ENCODE measurements around the gene KRT23. TPM values are rescaled to one million over a fixed set of nuclear protein-coding genes. Genes with fewer than 3 reads are reported as not detected.

The KRT23 gene
- total and polyA plus RNA-seq, 2 experiments from 2014 or later = not detected

DNA sequence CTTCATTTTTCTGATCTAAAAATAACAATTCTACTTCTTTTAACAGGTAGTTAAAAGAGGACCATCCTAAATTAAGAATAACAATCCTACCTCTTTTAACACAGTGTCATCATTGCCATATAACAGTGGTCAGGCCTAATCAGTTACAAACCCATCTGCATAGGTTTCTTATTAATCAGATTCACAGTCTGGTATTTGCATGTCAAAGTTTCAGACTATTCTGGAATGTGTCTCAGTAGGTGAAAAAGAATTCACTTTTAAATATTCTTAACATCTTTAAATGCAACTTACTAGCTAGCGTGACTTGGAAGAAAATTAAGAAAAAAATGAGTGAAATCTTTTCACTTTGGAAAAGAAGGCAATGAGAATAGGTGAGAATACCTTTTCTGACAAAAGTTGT, 63.6 kb downstream of the KRT23 start:
- no peak for DNase-seq (ENCODE audit: low read depth in 1 of 2, low spot score in 1 of 2)
- TF ChIP-seq, protein P1, sequence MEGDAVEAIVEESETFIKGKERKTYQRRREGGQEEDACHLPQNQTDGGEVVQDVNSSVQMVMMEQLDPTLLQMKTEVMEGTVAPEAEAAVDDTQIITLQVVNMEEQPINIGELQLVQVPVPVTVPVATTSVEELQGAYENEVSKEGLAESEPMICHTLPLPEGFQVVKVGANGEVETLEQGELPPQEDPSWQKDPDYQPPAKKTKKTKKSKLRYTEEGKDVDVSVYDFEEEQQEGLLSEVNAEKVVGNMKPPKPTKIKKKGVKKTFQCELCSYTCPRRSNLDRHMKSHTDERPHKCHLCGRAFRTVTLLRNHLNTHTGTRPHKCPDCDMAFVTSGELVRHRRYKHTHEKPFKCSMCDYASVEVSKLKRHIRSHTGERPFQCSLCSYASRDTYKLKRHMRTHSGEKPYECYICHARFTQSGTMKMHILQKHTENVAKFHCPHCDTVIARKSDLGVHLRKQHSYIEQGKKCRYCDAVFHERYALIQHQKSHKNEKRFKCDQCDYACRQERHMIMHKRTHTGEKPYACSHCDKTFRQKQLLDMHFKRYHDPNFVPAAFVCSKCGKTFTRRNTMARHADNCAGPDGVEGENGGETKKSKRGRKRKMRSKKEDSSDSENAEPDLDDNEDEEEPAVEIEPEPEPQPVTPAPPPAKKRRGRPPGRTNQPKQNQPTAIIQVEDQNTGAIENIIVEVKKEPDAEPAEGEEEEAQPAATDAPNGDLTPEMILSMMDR (IDR thresholded peaks at IDR 0.05; ENCODE audit: low read depth, low read length) = no peak

DNA sequence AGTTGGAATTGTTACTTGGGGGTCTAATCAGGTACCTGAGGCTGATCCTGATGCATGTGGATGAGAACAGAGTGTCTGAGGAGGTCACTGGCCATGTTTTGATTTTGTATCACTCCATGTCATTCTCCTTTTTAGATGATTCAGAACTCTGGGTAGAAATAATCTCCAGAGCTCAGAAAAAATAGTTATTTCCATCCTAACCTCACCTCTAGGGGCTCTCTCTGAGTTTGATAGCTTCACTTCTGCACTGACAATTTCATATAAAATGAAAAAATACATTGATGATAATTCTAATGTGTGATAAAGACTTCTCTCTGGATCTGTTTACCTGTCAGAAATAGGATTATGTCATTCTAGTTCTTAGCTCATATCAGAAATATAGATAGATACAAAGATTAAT, 64.2 kb downstream of the KRT23 start:
- H3K27ac ChIP-seq = no peak overlapping the region
- H3K4me3 ChIP-seq = no peak overlapping the region
- H3K4me1 ChIP-seq (ENCODE audit: low read depth) = no peaks in the 10 kb centered on the region
- H3K9me3 ChIP-seq (ENCODE audit: low read depth) = no peaks in the 10 kb centered on the region
- H3K27me3 ChIP-seq = no peaks in the 10 kb centered on the region
- no peaks in the 10 kb centered on the region for H3K36me3 ChIP-seq
- TF ChIP-seq, protein P1 (IDR thresholded peaks at IDR 0.05; ENCODE audit: low read depth, low read length) = no peak
- no peak for DNase-seq (ENCODE audit: low read depth in 1 of 2, low spot score in 1 of 2)

More for the DNA sequence above, 63.6 kb downstream of the KRT23 start:
- H3K4me3 ChIP-seq = no peak overlapping the region
- H3K36me3 ChIP-seq = no peaks in the 10 kb centered on the region
- H3K4me1 ChIP-seq (ENCODE audit: low read depth) = no peaks in the 10 kb centered on the region
- no peaks in the 10 kb centered on the region for H3K27me3 ChIP-seq
- no peaks in the 10 kb centered on the region for H3K9me3 ChIP-seq (ENCODE audit: low read depth)
- H3K27ac ChIP-seq = no peak overlapping the region

Other genes starting within 250 kb of the KRT23 start
Only the 30 nearest of the 33 such genes appear.
- not detected in 2 replicates for gene KRT25, start 182.3 kb downstream of the KRT23 start, total RNA-seq
- not detected in 2 replicates for gene KRT25, start 182.3 kb downstream of the KRT23 start, polyA plus RNA-seq
- not detected in 2 replicates for gene KRT26, start 165.4 kb downstream of the KRT23 start, total RNA-seq
- not detected in 2 replicates for gene KRT26, start 165.4 kb downstream of the KRT23 start, polyA plus RNA-seq
- gene KRT27, start 155.1 kb downstream of the KRT23 start, total RNA-seq = not detected in 2 replicates
- not detected in 2 replicates for gene KRT27, start 155.1 kb downstream of the KRT23 start, polyA plus RNA-seq
- not detected in 2 replicates for gene KRT28, start 137.7 kb downstream of the KRT23 start, total RNA-seq
- not detected in 2 replicates for gene KRT28, start 137.7 kb downstream of the KRT23 start, polyA plus RNA-seq
- gene KRT10, start 115.0 kb downstream of the KRT23 start, total RNA-seq = 30.1 and 77.2 TPM in 2 replicates
- gene KRT10, start 115.0 kb downstream of the KRT23 start, polyA plus RNA-seq = 91.0 and 131 TPM in 2 replicates
- gene KRT12, start 70.4 kb downstream of the KRT23 start, total RNA-seq = not detected in 2 replicates
- not detected in 2 replicates for gene KRT12, start 70.4 kb downstream of the KRT23 start, polyA plus RNA-seq
- gene KRT20, start 52.4 kb downstream of the KRT23 start, total RNA-seq = not detected in 2 replicates
- gene KRT20, start 52.4 kb downstream of the KRT23 start, polyA plus RNA-seq = not detected in 2 replicates
- not detected in 2 replicates for gene KRT39, start 29.3 kb upstream of the KRT23 start, total RNA-seq
- gene KRT39, start 29.3 kb upstream of the KRT23 start, polyA plus RNA-seq = not detected in 2 replicates
- not detected in 2 replicates for gene KRT40, start 46.7 kb upstream of the KRT23 start, total RNA-seq
- gene KRT40, start 46.7 kb upstream of the KRT23 start, polyA plus RNA-seq = not detected in 2 replicates
- not detected in 2 replicates for gene KRTAP3-3, start 56.5 kb upstream of the KRT23 start, total RNA-seq
- gene KRTAP3-3, start 56.5 kb upstream of the KRT23 start, polyA plus RNA-seq = not detected in 2 replicates
- gene KRTAP3-2, start 62.3 kb upstream of the KRT23 start, total RNA-seq = not detected in 2 replicates
- not detected in 2 replicates for gene KRTAP3-2, start 62.3 kb upstream of the KRT23 start, polyA plus RNA-seq
- gene KRTAP3-1, start 71.5 kb upstream of the KRT23 start, total RNA-seq = not detected in 2 replicates
- gene KRTAP3-1, start 71.5 kb upstream of the KRT23 start, polyA plus RNA-seq = not detected in 2 replicates
- gene KRTAP1-5, start 89.6 kb upstream of the KRT23 start, total RNA-seq = not detected in 2 replicates
- not detected in 2 replicates for gene KRTAP1-5, start 89.6 kb upstream of the KRT23 start, polyA plus RNA-seq
- not detected in 2 replicates for gene KRTAP1-4, start 92.5 kb upstream of the KRT23 start, total RNA-seq
- not detected in 2 replicates for gene KRTAP1-4, start 92.5 kb upstream of the KRT23 start, polyA plus RNA-seq
- not detected in 2 replicates for gene KRTAP1-3, start 97.2 kb upstream of the KRT23 start, total RNA-seq
- gene KRTAP1-3, start 97.2 kb upstream of the KRT23 start, polyA plus RNA-seq = not detected in 2 replicates
- not detected in 2 replicates for gene KRTAP1-1, start 103.8 kb upstream of the KRT23 start, total RNA-seq
- not detected in 2 replicates for gene KRTAP1-1, start 103.8 kb upstream of the KRT23 start, polyA plus RNA-seq
- gene KRTAP2-1, start 109.7 kb upstream of the KRT23 start, total RNA-seq = not detected in 2 replicates
- gene KRTAP2-1, start 109.7 kb upstream of the KRT23 start, polyA plus RNA-seq = not detected in 2 replicates
- gene KRTAP2-2, start 117.6 kb upstream of the KRT23 start, total RNA-seq = not detected in 2 replicates
- gene KRTAP2-2, start 117.6 kb upstream of the KRT23 start, polyA plus RNA-seq = not detected in 2 replicates
- not detected in 2 replicates for gene KRTAP2-3, start 122.5 kb upstream of the KRT23 start, total RNA-seq
- gene KRTAP2-3, start 122.5 kb upstream of the KRT23 start, polyA plus RNA-seq = not detected in 2 replicates
- gene KRTAP2-4, start 128.2 kb upstream of the KRT23 start, total RNA-seq = not detected in 2 replicates
- not detected in 2 replicates for gene KRTAP2-4, start 128.2 kb upstream of the KRT23 start, polyA plus RNA-seq
- not detected in 2 replicates for gene KRTAP4-7, start 146.5 kb upstream of the KRT23 start, total RNA-seq
- not detected in 2 replicates for gene KRTAP4-7, start 146.5 kb upstream of the KRT23 start, polyA plus RNA-seq
- not detected in 2 replicates for gene KRTAP4-8, start 160.5 kb upstream of the KRT23 start, total RNA-seq
- not detected in 2 replicates for gene KRTAP4-8, start 160.5 kb upstream of the KRT23 start, polyA plus RNA-seq
- gene KRTAP4-16, start 164.6 kb upstream of the KRT23 start, total RNA-seq = not detected in 2 replicates
- not detected in 2 replicates for gene KRTAP4-16, start 164.6 kb upstream of the KRT23 start, polyA plus RNA-seq
- gene KRTAP4-9, start 167.7 kb upstream of the KRT23 start, total RNA-seq = not detected in 2 replicates
- gene KRTAP4-9, start 167.7 kb upstream of the KRT23 start, polyA plus RNA-seq = not detected in 2 replicates
- not detected in 2 replicates for gene KRTAP4-11, start 180.7 kb upstream of the KRT23 start, total RNA-seq
- gene KRTAP4-11, start 180.7 kb upstream of the KRT23 start, polyA plus RNA-seq = not detected in 2 replicates
- not detected in 2 replicates for gene KRTAP4-12, start 186.5 kb upstream of the KRT23 start, total RNA-seq
- gene KRTAP4-12, start 186.5 kb upstream of the KRT23 start, polyA plus RNA-seq = not detected in 2 replicates
- not detected in 2 replicates for gene KRTAP4-6, start 202.9 kb upstream of the KRT23 start, total RNA-seq
- gene KRTAP4-6, start 202.9 kb upstream of the KRT23 start, polyA plus RNA-seq = not detected in 2 replicates
- not detected in 2 replicates for gene KRTAP4-5, start 212.2 kb upstream of the KRT23 start, total RNA-seq
- gene KRTAP4-5, start 212.2 kb upstream of the KRT23 start, polyA plus RNA-seq = not detected in 2 replicates
- gene KRTAP4-4, start 223.1 kb upstream of the KRT23 start, total RNA-seq = not detected in 2 replicates
- gene KRTAP4-4, start 223.1 kb upstream of the KRT23 start, polyA plus RNA-seq = not detected in 2 replicates
- gene KRTAP4-3, start 230.6 kb upstream of the KRT23 start, total RNA-seq = not detected in 2 replicates
- gene KRTAP4-3, start 230.6 kb upstream of the KRT23 start, polyA plus RNA-seq = not detected in 2 replicates